ENCODE results near the gene ADAMTS3. TPM values are rescaled to one million over a fixed set of nuclear protein-coding genes. Genes with fewer than 3 reads are reported as not detected.

The ADAMTS3 gene
- total and polyA plus RNA-seq, 5 donors from 2014 or later = 0.34 TPM; not detected in 4

DNA sequence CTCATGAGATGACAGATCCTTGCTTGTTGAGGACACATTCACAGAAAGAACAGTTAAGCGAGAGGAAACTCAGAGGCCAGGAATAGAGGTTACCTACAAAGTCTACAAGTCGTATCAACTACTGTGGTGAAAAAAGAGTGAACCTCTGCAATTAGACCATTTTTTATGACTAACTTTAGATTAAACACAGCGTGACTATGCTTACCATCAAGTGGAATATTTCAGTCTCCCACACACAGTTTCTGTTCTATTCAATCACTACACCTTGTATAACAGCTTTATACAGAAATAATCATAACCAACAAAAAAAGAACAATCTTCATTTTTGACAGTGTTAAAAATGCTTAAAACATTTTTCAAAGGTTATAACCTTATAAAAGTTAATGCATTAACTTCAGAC is 46.6 kb downstream of the ADAMTS3 start:
- Mint-ChIP-seq H3K4me3 (no peak overlapping the region), H3K9me3 (peaks cover 0 to 4% (median 0%) of the 10 kb centered on the region in 7 donors), H3K27me3 (no peaks in the 10 kb centered on the region), H3K27ac (no peak overlapping the region), H3K36me3 (no peaks in the 10 kb centered on the region), H3K4me1 (no peaks in the 10 kb centered on the region)
- no peaks in the 10 kb centered on the region for H3K4me1 ChIP-seq (ENCODE audit: control insufficient read depth, insufficient read depth, low read length, poor library complexity, severe bottlenecking)
- no peak for DNase-seq
- no peak overlapping the region for H3K27ac ChIP-seq (ENCODE audit: insufficient read depth, low read length, poor library complexity, severe bottlenecking)
- no peak overlapping the region for H3K4me3 ChIP-seq (ENCODE audit: low read depth, low read length)
- H3K9me3 ChIP-seq (ENCODE audit: control insufficient read depth in 2 of 2, low read length in 2 of 2) = no peaks in the 10 kb centered on the region
- no peaks in the 10 kb centered on the region for H3K27me3 ChIP-seq (ENCODE audit: control insufficient read depth, insufficient read depth, low read length)
- no peak for ATAC-seq (ENCODE audit: low read depth in 2 of 2)
- H3K36me3 ChIP-seq (ENCODE audit: control insufficient read depth, insufficient read depth, low read length) = no peaks in the 10 kb centered on the region

- Histone ChIP-seq H3K27me3 (ENCODE audit: control insufficient read depth, insufficient read depth, low read length) (no peaks in the 10 kb centered on the region), H3K36me3 (ENCODE audit: control insufficient read depth, insufficient read depth, low read length) (no peaks in the 10 kb centered on the region), H3K4me3 (ENCODE audit: low read depth, low read length) (no peak overlapping the region), H3K4me1 (ENCODE audit: control insufficient read depth, insufficient read depth, low read length, poor library complexity, severe bottlenecking) (no peaks in the 10 kb centered on the region), H3K27ac (ENCODE audit: insufficient read depth, low read length, poor library complexity, severe bottlenecking) (no peak overlapping the region), H3K9me3 (ENCODE audit: control insufficient read depth in 2 of 2, low read length in 2 of 2) (no peaks in the 10 kb centered on the region)
- peaks cover 0 to 8% (median 3%) of the 10 kb centered on the region in 7 donors for H3K9me3 Mint-ChIP-seq
- H3K4me3 Mint-ChIP-seq = no peak overlapping the region
- H3K36me3 Mint-ChIP-seq = no peaks in the 10 kb centered on the region
- no peak for DNase-seq
- ATAC-seq (ENCODE audit: low read depth in 2 of 2) = no peak
- no peaks in the 10 kb centered on the region for H3K4me1 Mint-ChIP-seq
- no peaks in the 10 kb centered on the region for H3K27me3 Mint-ChIP-seq
- H3K27ac Mint-ChIP-seq = no peak overlapping the region
Measured at GRCh38 chr4:72513227-72513626, 55.8 kb downstream of the ADAMTS3 start.

- no peak for DNase-seq
- Histone ChIP-seq H3K4me3 (ENCODE audit: low read depth, low read length) (no peak overlapping the region), H3K36me3 (ENCODE audit: control insufficient read depth, insufficient read depth, low read length) (no peaks in the 10 kb centered on the region), H3K27ac (ENCODE audit: insufficient read depth, low read length, poor library complexity, severe bottlenecking) (no peak overlapping the region), H3K9me3 (ENCODE audit: control insufficient read depth in 2 of 2, low read length in 2 of 2) (no peaks in the 10 kb centered on the region), H3K27me3 (ENCODE audit: control insufficient read depth, insufficient read depth, low read length) (no peaks in the 10 kb centered on the region), H3K4me1 (ENCODE audit: control insufficient read depth, insufficient read depth, low read length, poor library complexity, severe bottlenecking) (no peaks in the 10 kb centered on the region)
- Mint-ChIP-seq H3K4me1 (no peaks in the 10 kb centered on the region), H3K36me3 (no peaks in the 10 kb centered on the region), H3K9me3 (peaks cover 0 to 6% (median 1%) of the 10 kb centered on the region in 7 donors), H3K27ac (no peak overlapping the region), H3K27me3 (no peaks in the 10 kb centered on the region), H3K4me3 (no peak overlapping the region)
- ATAC-seq (ENCODE audit: low read depth in 2 of 2) = no peak
Measured at GRCh38 chr4:72507860-72508419, 61.1 kb downstream of the ADAMTS3 start.

- Mint-ChIP-seq H3K27me3 (no peaks in the 10 kb centered on the region), H3K36me3 (no peaks in the 10 kb centered on the region), H3K4me1 (no peaks in the 10 kb centered on the region), H3K9me3 (peaks cover 0 to 6% (median 4%) of the 10 kb centered on the region in 7 donors), H3K27ac (no peak overlapping the region), H3K4me3 (no peak overlapping the region)
- Histone ChIP-seq H3K27ac (ENCODE audit: insufficient read depth, low read length, poor library complexity, severe bottlenecking) (no peak overlapping the region), H3K4me1 (ENCODE audit: control insufficient read depth, insufficient read depth, low read length, poor library complexity, severe bottlenecking) (no peaks in the 10 kb centered on the region), H3K9me3 (ENCODE audit: control insufficient read depth in 2 of 2, low read length in 2 of 2) (no peaks in the 10 kb centered on the region), H3K27me3 (ENCODE audit: control insufficient read depth, insufficient read depth, low read length) (no peaks in the 10 kb centered on the region), H3K4me3 (ENCODE audit: low read depth, low read length) (no peak overlapping the region), H3K36me3 (ENCODE audit: control insufficient read depth, insufficient read depth, low read length) (no peaks in the 10 kb centered on the region)
- DNase-seq (no peak), ATAC-seq (ENCODE audit: low read depth in 2 of 2) (no peak)
Measured at GRCh38 chr4:72507167-72507566, 61.9 kb downstream of the ADAMTS3 start.

DNA sequence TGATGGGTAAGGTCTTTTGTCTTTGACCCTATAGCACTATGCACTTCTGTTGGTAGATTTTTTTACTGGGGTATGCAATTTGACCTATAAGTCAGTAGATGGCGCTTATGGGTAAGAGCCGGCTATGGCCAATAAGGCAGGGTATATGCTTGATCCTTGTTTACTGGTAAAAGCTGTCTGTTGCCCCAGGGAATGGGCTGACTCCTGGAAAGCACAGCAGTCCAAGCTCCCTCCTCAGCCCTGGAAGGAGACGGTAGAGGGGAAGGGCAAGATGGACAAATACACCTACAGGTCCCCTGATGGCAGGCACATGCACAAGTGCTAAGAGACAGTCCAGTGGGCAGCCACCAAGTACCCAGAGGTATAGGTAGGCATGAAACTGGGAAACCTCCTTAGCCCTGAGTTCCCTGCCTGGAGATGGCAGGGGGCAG is 63.7 kb downstream of the ADAMTS3 start:
- no peaks in the 10 kb centered on the region for H3K9me3 ChIP-seq (ENCODE audit: control insufficient read depth in 2 of 2, low read length in 2 of 2)
- DNase-seq (peak in 1 of 3 donors; percentile 20), ATAC-seq (ENCODE audit: low read depth in 2 of 2) (no peak)
- no peaks in the 10 kb centered on the region for H3K27me3 Mint-ChIP-seq
- H3K27ac Mint-ChIP-seq = no peak overlapping the region
- H3K4me3 Mint-ChIP-seq = no peak overlapping the region
- H3K36me3 ChIP-seq (ENCODE audit: control insufficient read depth, insufficient read depth, low read length) = no peaks in the 10 kb centered on the region
- no peaks in the 10 kb centered on the region for H3K36me3 Mint-ChIP-seq
- H3K27ac ChIP-seq (ENCODE audit: insufficient read depth, low read length, poor library complexity, severe bottlenecking) = no peak overlapping the region
- H3K27me3 ChIP-seq (ENCODE audit: control insufficient read depth, insufficient read depth, low read length) = no peaks in the 10 kb centered on the region
- H3K4me3 ChIP-seq (ENCODE audit: low read depth, low read length) = no peak overlapping the region
- no peaks in the 10 kb centered on the region for H3K4me1 ChIP-seq (ENCODE audit: control insufficient read depth, insufficient read depth, low read length, poor library complexity, severe bottlenecking)
- H3K4me1 Mint-ChIP-seq = no peaks in the 10 kb centered on the region
- peaks cover 0 to 6% (median 1%) of the 10 kb centered on the region in 7 donors for H3K9me3 Mint-ChIP-seq

- Histone ChIP-seq H3K9me3 (ENCODE audit: control insufficient read depth in 2 of 2, low read length in 2 of 2) (no peaks in the 10 kb centered on the region), H3K27ac (ENCODE audit: insufficient read depth, low read length, poor library complexity, severe bottlenecking) (no peak overlapping the region), H3K27me3 (ENCODE audit: control insufficient read depth, insufficient read depth, low read length) (no peaks in the 10 kb centered on the region), H3K36me3 (ENCODE audit: control insufficient read depth, insufficient read depth, low read length) (no peaks in the 10 kb centered on the region), H3K4me1 (ENCODE audit: control insufficient read depth, insufficient read depth, low read length, poor library complexity, severe bottlenecking) (no peaks in the 10 kb centered on the region), H3K4me3 (ENCODE audit: low read depth, low read length) (no peak overlapping the region)
- no peak overlapping the region for H3K4me3 Mint-ChIP-seq
- H3K9me3 Mint-ChIP-seq = peaks cover 0 to 3% (median 1%) of the 10 kb centered on the region in 7 donors
- H3K4me1 Mint-ChIP-seq = no peaks in the 10 kb centered on the region
- ATAC-seq (ENCODE audit: low read depth in 2 of 2) (no peak), DNase-seq (no peak)
- no peak overlapping the region for H3K27ac Mint-ChIP-seq
- no peaks in the 10 kb centered on the region for H3K36me3 Mint-ChIP-seq
- H3K27me3 Mint-ChIP-seq = no peaks in the 10 kb centered on the region
Measured at GRCh38 chr4:72500214-72500613, 68.8 kb downstream of the ADAMTS3 start.

- Histone ChIP-seq H3K27me3 (ENCODE audit: control insufficient read depth, insufficient read depth, low read length) (no peaks in the 10 kb centered on the region), H3K36me3 (ENCODE audit: control insufficient read depth, insufficient read depth, low read length) (no peaks in the 10 kb centered on the region), H3K27ac (ENCODE audit: insufficient read depth, low read length, poor library complexity, severe bottlenecking) (no peak overlapping the region), H3K9me3 (ENCODE audit: control insufficient read depth in 2 of 2, low read length in 2 of 2) (peaks cover 0 to 9% of the 10 kb centered on the region in 2 experiments), H3K4me3 (ENCODE audit: low read depth, low read length) (no peak overlapping the region), H3K4me1 (ENCODE audit: control insufficient read depth, insufficient read depth, low read length, poor library complexity, severe bottlenecking) (no peaks in the 10 kb centered on the region)
- H3K4me1 Mint-ChIP-seq = no peaks in the 10 kb centered on the region
- no peak for ATAC-seq (ENCODE audit: low read depth in 2 of 2)
- H3K36me3 Mint-ChIP-seq = no peaks in the 10 kb centered on the region
- H3K4me3 Mint-ChIP-seq = no peak overlapping the region
- H3K27me3 Mint-ChIP-seq = no peaks in the 10 kb centered on the region
- DNase-seq = no peak
- H3K27ac Mint-ChIP-seq = no peak overlapping the region
- H3K9me3 Mint-ChIP-seq = peaks cover 0 to 9% (median 2%) of the 10 kb centered on the region in 7 donors
Measured at GRCh38 chr4:72496119-72496518, 72.9 kb downstream of the ADAMTS3 start.

GRCh38 chr4:72494156-72494555 is 74.9 kb downstream of the ADAMTS3 start:
- Histone ChIP-seq H3K27ac (ENCODE audit: insufficient read depth, low read length, poor library complexity, severe bottlenecking) (no peak overlapping the region), H3K27me3 (ENCODE audit: control insufficient read depth, insufficient read depth, low read length) (no peaks in the 10 kb centered on the region), H3K36me3 (ENCODE audit: control insufficient read depth, insufficient read depth, low read length) (no peaks in the 10 kb centered on the region), H3K9me3 (ENCODE audit: control insufficient read depth in 2 of 2, low read length in 2 of 2) (peaks cover 0 to 9% of the 10 kb centered on the region in 2 experiments), H3K4me1 (ENCODE audit: control insufficient read depth, insufficient read depth, low read length, poor library complexity, severe bottlenecking) (no peaks in the 10 kb centered on the region), H3K4me3 (ENCODE audit: low read depth, low read length) (no peak overlapping the region)
- no peak overlapping the region for H3K4me3 Mint-ChIP-seq
- ATAC-seq (ENCODE audit: low read depth in 2 of 2) (no peak), DNase-seq (no peak)
- no peak overlapping the region for H3K27ac Mint-ChIP-seq
- H3K27me3 Mint-ChIP-seq = no peaks in the 10 kb centered on the region
- no peaks in the 10 kb centered on the region for H3K36me3 Mint-ChIP-seq
- no peaks in the 10 kb centered on the region for H3K4me1 Mint-ChIP-seq
- H3K9me3 Mint-ChIP-seq = peaks cover 0 to 9% (median 3%) of the 10 kb centered on the region in 7 donors
